GM21528 (cell line): ENCODE data around the gene MAP2K1.
"Not testable (repeated sequence)": the region's sequence is repeated elsewhere in the genome, so short reads cannot be mapped to it uniquely, and the experiment has no call there.

Source experiments
- ATAC-seq: cut with Tn5 transposase; IDR thresholded peaks from one replicate; pipeline ENCODE4 v1.9.1; 2021; ENCODE audit warnings: mild to moderate bottlenecking, moderate library complexity; ENCODE audit not compliant: unreplicated experiment, low FRiP score

MAP2K1 gene

DNA sequence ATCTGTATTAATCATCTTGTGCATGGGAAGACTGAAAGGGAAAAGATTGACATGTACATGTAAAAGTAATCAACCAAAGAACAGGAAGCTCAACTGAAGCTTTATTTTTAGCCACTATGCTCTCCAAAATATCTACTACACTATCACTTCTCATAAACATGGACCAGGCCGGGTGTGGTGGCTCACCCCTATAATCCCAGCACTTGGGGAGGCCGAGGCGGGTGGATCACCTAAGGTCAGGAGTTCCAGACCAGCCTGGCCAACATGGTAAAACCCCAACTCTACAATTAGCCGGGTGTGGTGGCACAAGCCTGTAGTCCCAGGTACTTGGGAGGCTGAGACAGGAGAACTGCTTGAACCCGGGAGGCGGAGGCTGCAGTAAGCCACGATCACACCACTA lies 113.6 kb downstream of the MAP2K1 start:
- not testable (repeated sequence) for ATAC-seq

DNA sequence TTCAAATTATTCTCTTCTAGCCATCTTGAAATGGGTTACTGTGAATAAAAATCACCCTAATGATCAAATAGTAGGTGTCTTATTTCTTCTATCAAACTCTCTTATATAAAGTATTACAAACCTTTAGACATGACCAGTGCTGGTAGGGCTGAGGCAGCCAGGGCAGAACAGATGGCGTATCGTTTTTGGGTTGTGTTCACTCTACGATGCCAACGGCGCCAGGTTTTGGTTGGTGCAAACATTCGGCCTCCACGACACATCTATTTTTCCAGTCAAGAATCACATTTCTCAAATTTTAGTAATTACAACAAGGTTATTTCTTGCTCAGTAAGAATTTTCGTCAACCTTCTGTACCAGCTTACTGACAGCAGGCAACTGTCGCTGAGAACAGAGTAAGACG lies 115.8 kb downstream of the MAP2K1 start:
- ATAC-seq: no peak

DNA sequence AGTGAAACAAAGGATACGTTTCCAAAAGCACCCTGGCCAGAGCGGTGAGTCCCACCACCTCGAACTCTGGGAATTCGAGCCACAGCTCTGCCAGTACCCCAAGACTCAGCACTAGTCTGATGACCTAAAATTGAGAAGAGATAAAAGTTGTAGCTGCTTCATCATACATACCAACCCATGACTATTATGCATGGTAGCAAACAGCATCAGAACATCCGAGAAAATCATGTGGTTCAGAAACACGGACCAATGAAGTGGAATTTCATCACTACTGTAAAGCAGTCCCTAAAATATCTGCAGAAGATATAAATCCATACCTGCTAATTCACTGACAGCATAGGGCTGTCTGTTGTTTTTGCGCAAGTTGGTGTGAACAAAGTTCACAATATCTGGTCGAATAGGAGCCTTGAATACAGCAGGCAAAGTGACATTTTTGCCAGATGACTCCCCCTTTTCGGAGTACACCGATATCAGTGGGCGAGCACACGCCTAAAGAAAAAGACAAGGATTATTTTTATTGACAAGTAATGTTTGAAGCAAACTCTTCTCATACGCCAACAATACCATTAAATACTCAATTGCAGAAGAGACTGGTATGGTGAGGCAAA lies 116.4 kb downstream of the MAP2K1 start:
- not testable (repeated sequence) for ATAC-seq

DNA sequence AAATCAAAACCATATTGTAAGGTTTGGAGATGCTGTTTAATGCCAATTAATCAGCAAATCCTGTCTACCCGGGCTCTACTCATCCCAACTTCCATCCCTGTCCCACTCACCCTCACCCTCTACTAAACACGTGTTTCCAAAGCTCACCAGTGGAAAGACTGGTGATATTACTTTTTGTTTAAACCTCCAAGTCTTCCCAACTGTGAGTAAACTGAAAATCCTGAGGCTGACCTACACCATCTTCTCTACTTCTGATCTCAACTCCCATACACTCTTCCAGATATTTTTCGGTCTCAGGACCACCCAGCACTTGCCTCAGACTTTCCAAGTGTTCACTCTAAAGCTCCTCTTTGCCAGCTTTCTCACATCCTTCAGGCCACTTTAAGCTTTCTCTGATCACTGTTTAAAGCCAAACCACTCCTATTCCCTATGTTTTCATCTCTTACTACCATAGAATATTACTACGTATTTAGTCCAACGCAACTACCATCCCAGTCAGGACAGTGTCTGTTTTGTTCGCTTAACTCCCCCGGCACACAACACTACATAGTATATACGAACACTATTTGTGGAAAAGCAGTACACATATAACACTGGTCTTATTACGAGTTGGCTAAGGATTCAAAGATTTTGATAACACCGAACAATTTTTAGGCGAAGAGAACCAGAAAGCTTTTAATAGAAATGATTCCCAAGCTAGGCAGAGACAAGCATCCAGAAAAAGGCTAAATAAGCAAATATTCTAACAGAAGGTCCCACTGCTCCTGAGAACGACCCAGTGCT lies 117.3 kb downstream of the MAP2K1 start:
- ATAC-seq: no peak

DNA sequence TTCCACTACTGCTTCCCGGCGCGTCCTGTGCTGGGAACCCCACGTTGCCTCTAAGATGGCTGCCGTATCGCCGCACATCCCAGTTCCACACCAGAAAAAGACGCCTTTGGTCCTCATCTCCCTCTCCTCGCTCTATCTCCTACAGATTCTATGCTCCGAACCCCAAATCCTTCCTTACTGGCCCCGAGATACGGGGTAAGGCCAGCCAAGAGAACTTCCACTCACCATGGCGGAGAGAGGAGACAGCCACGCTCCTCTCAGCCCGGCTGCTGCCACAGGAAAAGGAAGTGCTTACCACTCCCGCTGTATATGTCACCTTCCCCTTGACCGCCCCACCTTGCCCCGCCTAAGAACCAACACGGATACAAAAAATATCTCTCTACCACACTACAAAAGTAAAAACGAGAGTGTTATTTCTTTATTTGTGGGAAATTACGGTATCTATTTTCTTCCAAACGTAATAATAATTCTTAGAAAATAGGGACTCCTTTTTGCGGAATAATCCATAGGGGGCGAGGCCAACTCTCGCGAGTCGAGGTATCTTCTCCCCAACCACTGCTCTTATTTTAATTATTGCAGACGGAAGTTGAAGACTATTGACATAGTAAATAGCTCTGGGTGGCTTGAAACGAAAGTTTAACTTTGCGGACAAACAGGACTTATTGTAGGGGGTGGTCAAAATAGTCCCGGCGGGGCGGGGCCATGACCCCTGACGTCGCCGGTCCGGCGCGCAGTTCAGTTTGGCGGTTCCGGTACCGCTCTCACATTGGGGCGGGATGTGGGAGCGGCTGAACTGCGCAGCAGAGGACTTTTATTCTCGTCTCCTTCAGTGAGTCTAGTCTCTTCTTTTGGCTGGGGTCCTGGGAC lies 118.1 kb downstream of the MAP2K1 start, which contains the start of the genes RPL4 and ZWILCH:
TSS of gene RPL4 (minus strand) at position 293 of the 867 bp plus-strand sequence. CDS start at position 228, 65 bp downstream.
TSS of gene ZWILCH (plus strand) at position 764 of the 867 bp plus-strand sequence. CDS start at position 777, 13 bp downstream.
- ATAC-seq: peak; percentile 80

DNA sequence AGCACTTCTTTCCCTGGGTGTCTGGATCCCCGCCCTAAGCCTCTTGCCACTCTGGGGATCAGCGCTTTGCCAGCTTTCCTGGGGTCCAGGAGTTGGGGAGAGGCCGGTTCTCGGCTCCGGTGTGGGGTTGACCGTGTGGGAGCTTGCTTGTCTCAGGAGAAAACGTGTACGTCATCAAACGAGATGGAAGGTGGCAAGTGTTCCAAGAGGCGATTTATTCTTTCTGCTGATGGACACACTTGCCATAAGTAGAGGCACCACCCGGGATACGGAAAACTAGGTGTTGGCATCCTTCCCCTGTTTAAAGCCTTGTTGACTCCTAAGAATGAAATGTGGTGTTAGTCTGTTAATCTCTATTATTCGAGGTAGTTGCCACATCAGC lies 118.7 kb downstream of the MAP2K1 start:
- peak; percentile 22 for ATAC-seq

DNA sequence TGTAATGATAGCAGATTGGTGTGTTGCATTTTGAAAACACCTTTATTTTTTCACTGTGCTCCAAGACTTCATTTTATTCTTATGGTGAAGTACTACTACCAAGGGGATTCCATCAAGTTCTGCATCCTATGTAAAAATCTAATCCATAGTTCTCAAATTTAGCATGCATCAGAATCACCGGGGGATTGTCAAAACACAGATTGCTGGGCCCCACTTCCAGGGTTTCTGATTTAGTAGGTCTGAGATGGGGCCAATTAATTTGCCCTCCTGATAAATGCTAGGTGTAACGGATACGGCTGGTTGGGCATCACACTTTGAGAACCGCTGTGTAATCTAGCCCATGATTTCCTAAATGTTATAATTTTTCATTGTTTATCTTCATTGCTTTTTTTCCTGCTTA lies 119.1 kb downstream of the MAP2K1 start:
- no peak for ATAC-seq

DNA sequence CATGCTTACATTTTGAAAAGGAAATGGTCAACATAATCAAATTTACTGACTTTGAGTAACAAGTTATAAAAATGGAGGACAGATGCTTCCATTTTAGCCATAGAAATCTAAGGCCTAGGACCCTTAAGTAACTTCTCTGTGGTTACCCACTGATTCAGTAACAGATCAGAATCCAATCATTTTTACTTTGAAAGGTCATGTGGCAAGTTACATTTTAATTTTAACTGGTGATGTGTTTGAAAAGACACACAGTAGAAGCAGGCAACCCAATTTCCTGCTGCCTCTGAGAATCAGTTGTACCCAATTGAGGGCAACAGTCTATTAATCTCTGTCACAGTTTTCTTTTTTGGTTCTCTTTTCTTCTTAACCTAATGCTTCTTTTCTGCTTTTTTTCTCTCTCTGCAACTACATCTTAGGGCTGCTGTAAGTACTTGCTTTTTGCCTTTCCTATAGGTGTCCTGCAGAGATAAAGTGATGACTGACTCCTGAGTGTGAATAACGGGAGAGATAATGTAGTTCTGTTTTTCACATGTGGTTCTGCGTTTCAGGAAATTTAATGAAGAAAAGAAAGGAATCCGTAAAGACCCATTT lies 121.7 kb downstream of the MAP2K1 start:
- no peak for ATAC-seq

DNA sequence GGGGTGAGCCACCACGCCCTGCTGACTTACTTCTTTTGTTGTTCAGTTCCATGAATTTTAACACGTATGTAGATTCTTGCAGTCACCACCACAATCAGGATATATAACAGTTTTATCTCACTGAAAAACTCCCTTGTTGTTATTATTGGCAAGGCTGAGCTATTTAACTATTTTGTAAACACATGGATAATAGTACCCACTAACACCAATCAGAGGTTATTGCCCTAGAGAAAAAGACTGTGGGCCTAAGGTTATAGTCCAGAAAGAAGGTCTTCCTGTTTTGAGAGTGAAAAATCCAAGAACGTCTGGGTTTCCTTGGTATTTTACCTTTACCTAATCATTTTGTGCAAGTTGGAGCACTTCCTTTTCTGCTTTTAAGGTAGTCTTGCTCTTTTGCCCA lies 127.9 kb downstream of the MAP2K1 start:
- ATAC-seq: no peak

DNA sequence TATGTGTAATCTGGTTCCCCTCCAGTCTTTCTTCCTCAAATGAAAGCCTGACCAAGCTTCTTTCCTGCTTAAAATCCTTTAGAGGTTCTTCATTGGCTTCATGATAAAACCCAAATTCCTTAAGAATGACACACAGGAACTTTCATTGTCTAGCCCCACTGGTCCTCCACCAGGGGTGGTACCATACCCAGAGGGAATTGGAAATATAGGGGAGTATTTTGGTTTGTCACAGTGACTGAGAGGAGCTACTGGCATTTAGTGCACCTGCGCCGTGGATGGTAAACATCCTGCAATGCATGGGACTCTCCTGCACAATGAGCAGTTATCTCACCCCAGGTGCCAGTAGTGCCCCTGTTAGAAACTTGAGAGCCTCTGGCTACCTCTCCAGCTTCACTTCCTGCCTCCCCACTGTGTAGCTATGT lies 129.2 kb downstream of the MAP2K1 start:
- no peak for ATAC-seq

DNA sequence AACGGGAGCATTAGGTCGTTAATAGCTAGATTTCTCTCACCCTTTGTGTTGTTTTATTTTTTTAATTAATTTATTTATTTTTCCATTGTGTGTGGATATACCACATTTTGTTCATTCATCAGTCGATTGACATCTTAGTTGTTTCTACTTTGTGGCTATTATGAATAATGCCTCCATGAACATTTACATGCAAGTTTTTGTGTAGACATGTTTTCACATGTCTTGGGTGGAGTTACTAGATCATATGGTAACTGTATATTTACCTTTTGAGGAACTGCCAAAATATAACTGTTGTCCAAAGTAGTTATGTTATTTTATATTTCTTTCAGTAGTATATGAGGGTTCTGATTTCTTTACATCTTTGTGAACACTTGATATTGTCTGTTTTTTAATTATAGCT lies 137.2 kb downstream of the MAP2K1 start:
- ATAC-seq: no peak

DNA sequence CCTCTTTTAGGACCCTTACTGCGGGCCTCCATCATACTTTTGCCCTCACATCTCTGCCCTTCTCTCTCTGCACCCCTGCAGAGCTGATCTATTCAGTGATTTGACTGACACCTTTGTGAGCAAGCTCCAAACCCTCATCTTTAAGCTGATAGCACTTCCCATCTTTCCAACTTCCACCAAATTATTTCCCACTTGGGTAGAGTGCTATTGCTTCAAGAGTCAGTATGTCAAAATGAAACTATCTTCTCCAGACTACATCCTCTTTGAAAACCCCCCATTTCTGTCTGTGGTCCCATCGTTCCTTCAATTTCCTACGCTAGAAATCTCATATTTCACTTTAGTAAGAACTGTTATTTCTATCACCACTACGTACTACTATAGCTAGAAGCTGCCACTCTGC lies 138.1 kb downstream of the MAP2K1 start:
- ATAC-seq: no peak

DNA sequence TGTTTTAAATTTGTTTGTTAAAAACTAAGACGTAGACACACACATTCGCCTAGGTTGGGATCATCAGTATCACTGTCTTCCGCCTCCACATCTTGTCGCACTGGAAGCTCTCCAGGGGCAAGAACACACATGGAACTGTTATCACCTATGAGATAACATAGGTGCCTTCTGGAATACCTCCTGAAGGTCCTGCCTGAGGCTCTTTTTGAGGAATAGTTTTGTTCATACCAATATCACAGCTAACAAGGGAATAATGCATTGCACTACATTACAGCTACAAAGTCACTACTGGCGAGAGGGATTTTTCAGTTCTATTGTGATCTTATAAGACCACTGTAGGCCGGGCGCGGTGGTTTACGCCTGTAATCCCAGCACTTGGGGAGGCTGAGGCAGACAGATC lies 148.3 kb downstream of the MAP2K1 start:
- no peak for ATAC-seq
